HG03469 (cell line): ENCODE measurements around the gene SMAD2.
"Not testable (repeated sequence)": the region's sequence is repeated elsewhere in the genome, so short reads cannot be mapped to it uniquely, and the experiment has no call there.

ENCODE experiments used
- ATAC-seq: cut with Tn5 transposase; IDR thresholded peaks from one replicate; pipeline ENCODE4 v1.9.1; 2021; ENCODE audit warnings: mild to moderate bottlenecking, moderate library complexity, moderate number of reproducible peaks; ENCODE audit not compliant: unreplicated experiment

Gene SMAD2

GRCh38 chr18:47799376-47799775 lies 131.1 kb downstream of the SMAD2 start:
- no peak for ATAC-seq

GRCh38 chr18:47798366-47798765 lies 132.1 kb downstream of the SMAD2 start:
- ATAC-seq, result no peak

- ATAC-seq, result no peak
Observed at GRCh38 chr18:47797126-47797525, 133.3 kb downstream of the SMAD2 start.

- no peak for ATAC-seq
Observed at GRCh38 chr18:47795434-47795814, 135.0 kb downstream of the SMAD2 start.

- ATAC-seq, result no peak
Observed at GRCh38 chr18:47794725-47795433, 135.6 kb downstream of the SMAD2 start.

- ATAC-seq, result no peak
Observed at GRCh38 chr18:47793609-47794008, 136.8 kb downstream of the SMAD2 start.

GRCh38 chr18:47791461-47791985 lies 138.9 kb downstream of the SMAD2 start:
- no peak for ATAC-seq

GRCh38 chr18:47790036-47790435 lies 140.4 kb downstream of the SMAD2 start:
- no peak for ATAC-seq

GRCh38 chr18:47788621-47789020 lies 141.8 kb downstream of the SMAD2 start:
- no peak for ATAC-seq

- ATAC-seq, result no peak
Observed at GRCh38 chr18:47781561-47781960, 148.9 kb downstream of the SMAD2 start.

GRCh38 chr18:47780011-47780725 lies 150.3 kb downstream of the SMAD2 start:
- no peak for ATAC-seq

- no peak for ATAC-seq
Observed at GRCh38 chr18:47779381-47779780, 151.1 kb downstream of the SMAD2 start.

GRCh38 chr18:47777626-47778025 lies 152.8 kb downstream of the SMAD2 start:
- ATAC-seq, result no peak

- ATAC-seq, result no peak
Observed at GRCh38 chr18:47775961-47776360, 154.5 kb downstream of the SMAD2 start.

- ATAC-seq, result no peak
Observed at GRCh38 chr18:47773931-47774330, 156.5 kb downstream of the SMAD2 start.

- no peak for ATAC-seq
Observed at GRCh38 chr18:47772374-47773248, 157.8 kb downstream of the SMAD2 start.

- no peak for ATAC-seq
Observed at GRCh38 chr18:47771922-47772321, 158.5 kb downstream of the SMAD2 start.

- no peak for ATAC-seq
Observed at GRCh38 chr18:47767699-47768098, 162.8 kb downstream of the SMAD2 start.

- not testable (repeated sequence) for ATAC-seq
Observed at GRCh38 chr18:47767198-47767597, 163.3 kb downstream of the SMAD2 start.
